Left colon (tissue), 2 donors: Measurements from ENCODE around the gene C21orf58. TPM values are rescaled to one million over a fixed set of nuclear protein-coding genes. Genes with fewer than 3 reads are reported as not detected.

Source experiments
- total RNA-seq, 2 donors: library from RNA; stranded (reverse); fragmentation: NEBNext Ultra II Directional; extraction: Animal tissue kit (Norgen Biotek cat#: 25700); gene quantifications; one replicate each; pipeline ENCODE4 v1.2.1, GENCODE V29; 2021
- donor health status: DM: no; HTN: no; CAD: no.
- donor health status: DM: yes; HTN: yes; CAD: no.

Gene C21orf58
- total RNA-seq, 2 donors from 2014 or later: 4.6 to 9.8 TPM

Other genes with a start within 250 kb of the C21orf58 start
- 100 to 1,000 TPM in 1 of 2 donors, 10 to 100 TPM in 1; 65.5 to 193 TPM for gene COL6A2, start 225.8 kb downstream of the C21orf58 start, total RNA-seq
- under 1 TPM; 0.22 to 0.52 TPM for gene FTCD, start 168.3 kb downstream of the C21orf58 start, total RNA-seq
- gene SPATC1L, start 139.4 kb downstream of the C21orf58 start, total RNA-seq: 1 to 10 TPM; 5.9 to 8.0 TPM
- gene LSS, start 95.1 kb downstream of the C21orf58 start, total RNA-seq: 100 to 1,000 TPM in 1 of 2 donors, 10 to 100 TPM in 1; 65.6 to 140 TPM
- gene MCM3AP, start 38.3 kb downstream of the C21orf58 start, total RNA-seq: 10 to 100 TPM; 90.6 to 94.3 TPM
- 10 to 100 TPM; 19.6 to 25.7 TPM for gene YBEY, start 37.5 kb downstream of the C21orf58 start, total RNA-seq
- gene PCNT, start 286 bp upstream of the C21orf58 start, total RNA-seq: 10 to 100 TPM; 17.6 to 28.8 TPM
- 10 to 100 TPM; 46.3 to 48.3 TPM for gene DIP2A, start 135.0 kb upstream of the C21orf58 start, total RNA-seq